HG02571 (cell line): ENCODE measurements around the gene NACC2.

ENCODE experiments used
- ATAC-seq: cut with Tn5 transposase; IDR thresholded peaks from one replicate; pipeline ENCODE4 v1.9.1; 2021; ENCODE audit warnings: mild to moderate bottlenecking, moderate library complexity; ENCODE audit not compliant: unreplicated experiment

NACC2 gene

GRCh38 chr9:136024696-136025316 lies 70.3 kb downstream of the NACC2 start:
- ATAC-seq: no peak

- no peak for ATAC-seq
Measured at GRCh38 chr9:136024286-136024685, 70.8 kb downstream of the NACC2 start.

GRCh38 chr9:136023410-136024225 lies 71.5 kb downstream of the NACC2 start:
- ATAC-seq: no peak

- ATAC-seq: no peak
Measured at GRCh38 chr9:136022731-136023409, 72.2 kb downstream of the NACC2 start.

GRCh38 chr9:136021872-136022681 lies 73.0 kb downstream of the NACC2 start:
- no peak for ATAC-seq

- ATAC-seq: no peak
Measured at GRCh38 chr9:136021171-136021871, 73.8 kb downstream of the NACC2 start.

GRCh38 chr9:136020671-136021070 lies 74.4 kb downstream of the NACC2 start:
- no peak for ATAC-seq

GRCh38 chr9:136020206-136020605 lies 74.9 kb downstream of the NACC2 start:
- ATAC-seq: no peak

GRCh38 chr9:136019681-136020060 lies 75.4 kb downstream of the NACC2 start:
- ATAC-seq: no peak

- ATAC-seq: no peak
Measured at GRCh38 chr9:136019041-136019680, 75.9 kb downstream of the NACC2 start.

- no peak for ATAC-seq
Measured at GRCh38 chr9:136018257-136019031, 76.6 kb downstream of the NACC2 start.

- ATAC-seq: no peak
Measured at GRCh38 chr9:136017289-136018190, 77.5 kb downstream of the NACC2 start.

- no peak for ATAC-seq
Measured at GRCh38 chr9:136016572-136017288, 78.4 kb downstream of the NACC2 start.

- no peak for ATAC-seq
Measured at GRCh38 chr9:136015656-136016571, 79.2 kb downstream of the NACC2 start.

GRCh38 chr9:136014924-136015633 lies 80.0 kb downstream of the NACC2 start:
- ATAC-seq: no peak
